Testis (tissue), 3 donors: ENCODE data around the gene TNS2. TPM values are rescaled to one million over a fixed set of nuclear protein-coding genes. Genes with fewer than 3 reads are reported as not detected.

Experiments used
- DNase-seq: peaks from one replicate; pipeline ENCODE4 v3.0.0-alpha.2; 2019
- H3K27ac ChIP-seq, 2 donors: fragments of 200-600 bp; sonication (generic); one replicate each; pipeline ENCODE4 v1.5.1; 2019
- H3K27me3 ChIP-seq: fragments of 200-600 bp; sonication (generic); one replicate; pipeline ENCODE4 v1.5.1; 2019
- H3K36me3 ChIP-seq: fragments of 200-600 bp; sonication (generic); one replicate; pipeline ENCODE4 v1.5.1; 2017; ENCODE audit warnings: low read depth; ENCODE audit errors: missing control alignments
- H3K4me1 ChIP-seq: fragments of 200-600 bp; sonication (generic); one replicate; pipeline ENCODE4 v1.5.1; 2019
- H3K4me3 ChIP-seq, 2 donors: fragments of 200-600 bp; sonication (generic); one replicate each; pipeline ENCODE4 v1.5.1; 2017 to 2019
- H3K9me3 ChIP-seq: fragments of 200-600 bp; sonication (generic); one replicate; pipeline ENCODE4 v1.5.1; 2017
- POLR2A ChIP-seq: fragments of 450-650 bp; IDR thresholded peaks from one replicate; pipeline ENCODE4 v1.6.1; 2017; ENCODE audit warnings: antibody characterized with exemption, mild to moderate bottlenecking, moderate library complexity
- WGBS, 2 donors: methylation state at CpG; one replicate each; pipeline ENCODE4 v1.1.5; 2018; 5-methylcytosine and 5-hydroxymethylcytosine counted together
- intact Hi-C: fragments of 100-400 bp; cut with DNase I; formaldehyde crosslinking; loops from one replicate; pipeline ENCODE4 v1.15.1; 2023; ENCODE audit warnings: low total_unique reads
- polyA plus RNA-seq: library from polyadenylated mRNA; stranded (reverse); fragments of 350-450 nt; fragmentation: Illumina TruSeq; extraction: RNeasy Lipid Tissue Mini Kit (QIAGEN cat#74804); gene quantifications from one replicate; pipeline ENCODE4 v1.2.3, GENCODE V29; 2014; ENCODE audit warnings: low read depth, low replicate concordance; ENCODE audit not compliant: insufficient read depth
- total RNA-seq, 2 donors: library from RNA; depleted of rRNA; stranded (reverse); fragments of >200 nt; gene quantifications; one replicate each; pipeline ENCODE4 v1.2.3, GENCODE V29; 2016
- TF ChIP-seq, protein P1 (sequence below), 3 experiments: fragments of 450-650 bp in 2 of 3; fragments of 200-600 bp in 1 of 3; sonication (generic) in 1 of 3; IDR thresholded peaks; one replicate each; pipeline ENCODE4 v1.5.1; 2016 to 2019; ENCODE audit warnings: antibody characterized with exemption in 3 of 3, mild to moderate bottlenecking in 2 of 3, moderate library complexity in 1 of 3

The TNS2 gene
- total and polyA plus RNA-seq, 3 donors from 2014 or later = 47.0 to 138 (median 108) TPM

DNA sequence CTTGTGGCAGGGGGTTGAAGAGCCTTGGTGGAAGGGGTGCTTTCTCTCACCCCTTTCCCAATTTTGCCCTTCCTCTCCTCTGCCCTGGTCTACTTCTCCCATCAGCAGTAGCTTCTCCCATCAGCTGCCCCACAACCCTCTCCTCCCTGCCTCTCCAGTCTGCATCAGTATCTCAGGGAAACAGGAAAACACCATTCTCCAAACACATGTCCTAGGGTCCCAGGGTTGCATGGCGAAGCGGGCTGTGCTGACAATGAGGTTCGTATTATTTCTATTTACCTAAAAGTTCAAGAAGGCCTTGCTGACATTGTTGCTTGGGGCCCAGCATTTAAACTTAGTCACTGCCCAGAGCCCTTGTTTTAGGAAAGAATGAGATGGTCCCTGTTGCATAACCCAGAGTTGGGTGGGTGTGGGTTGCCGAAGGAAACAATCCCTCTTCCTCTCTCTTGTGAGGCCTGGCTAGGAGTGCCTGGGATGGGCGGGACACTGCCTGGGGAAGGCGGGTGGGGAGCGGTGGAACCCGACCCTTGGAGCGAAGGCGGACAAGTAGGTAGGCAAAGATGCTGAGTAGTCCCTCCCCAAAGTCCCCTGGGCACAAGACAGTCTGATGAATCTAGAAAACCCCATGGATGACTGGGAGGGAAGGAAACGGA lies 46.4 kb downstream of the TNS2 start:
- 21 to 26% methylated on average over 11 of the region's 11 CpGs for WGBS, 2 donors
- no peaks in the 10 kb centered on the region for H3K27me3 ChIP-seq
- H3K36me3 ChIP-seq = no peaks in the 10 kb centered on the region
- H3K4me1 ChIP-seq = peaks cover 12% of the 10 kb centered on the region
- peak; percentile 78 for DNase-seq
- H3K27ac ChIP-seq = peak overlapping the region; percentile 45 to 87
- intact Hi-C loops = loop anchor here (2.0 kb wide), 1 partner anchor 25 kb away; no protein-coding TSS in a partner anchor
- TF ChIP-seq, protein P1, sequence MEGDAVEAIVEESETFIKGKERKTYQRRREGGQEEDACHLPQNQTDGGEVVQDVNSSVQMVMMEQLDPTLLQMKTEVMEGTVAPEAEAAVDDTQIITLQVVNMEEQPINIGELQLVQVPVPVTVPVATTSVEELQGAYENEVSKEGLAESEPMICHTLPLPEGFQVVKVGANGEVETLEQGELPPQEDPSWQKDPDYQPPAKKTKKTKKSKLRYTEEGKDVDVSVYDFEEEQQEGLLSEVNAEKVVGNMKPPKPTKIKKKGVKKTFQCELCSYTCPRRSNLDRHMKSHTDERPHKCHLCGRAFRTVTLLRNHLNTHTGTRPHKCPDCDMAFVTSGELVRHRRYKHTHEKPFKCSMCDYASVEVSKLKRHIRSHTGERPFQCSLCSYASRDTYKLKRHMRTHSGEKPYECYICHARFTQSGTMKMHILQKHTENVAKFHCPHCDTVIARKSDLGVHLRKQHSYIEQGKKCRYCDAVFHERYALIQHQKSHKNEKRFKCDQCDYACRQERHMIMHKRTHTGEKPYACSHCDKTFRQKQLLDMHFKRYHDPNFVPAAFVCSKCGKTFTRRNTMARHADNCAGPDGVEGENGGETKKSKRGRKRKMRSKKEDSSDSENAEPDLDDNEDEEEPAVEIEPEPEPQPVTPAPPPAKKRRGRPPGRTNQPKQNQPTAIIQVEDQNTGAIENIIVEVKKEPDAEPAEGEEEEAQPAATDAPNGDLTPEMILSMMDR (IDR thresholded peaks at IDR 0.05) = no peak
- no peak for TF ChIP-seq POLR2A
- peak overlapping the region in 1 of 2 donors; percentile 65 for H3K4me3 ChIP-seq
- no peaks in the 10 kb centered on the region for H3K9me3 ChIP-seq

DNA sequence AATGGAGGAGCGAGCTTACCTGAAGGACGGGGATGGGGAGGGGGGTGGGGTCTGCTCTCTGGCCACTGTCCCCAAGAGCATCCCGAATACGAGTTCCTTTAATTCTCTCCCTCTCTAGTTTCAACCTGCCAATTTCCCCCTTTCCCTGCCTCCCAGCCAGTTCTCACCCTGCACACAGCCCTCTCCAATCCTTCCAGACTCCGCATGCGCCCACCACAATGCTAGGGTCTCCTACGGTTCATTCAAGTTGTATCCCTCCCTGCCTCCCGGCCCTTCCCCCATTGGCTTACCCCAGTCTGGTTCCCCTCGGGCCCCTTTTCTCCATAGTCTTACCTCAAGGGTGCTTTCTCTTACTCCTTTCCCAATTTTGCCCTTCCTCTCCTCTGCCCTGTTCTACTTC lies 46.9 kb downstream of the TNS2 start:
- Histone ChIP-seq H3K36me3 (no peaks in the 10 kb centered on the region), H3K27me3 (no peaks in the 10 kb centered on the region), H3K4me1 (peaks cover 12% of the 10 kb centered on the region), H3K27ac (peak overlapping the region; percentile 45 to 87), H3K4me3 (peak overlapping the region; percentile 64 to 65), H3K9me3 (no peaks in the 10 kb centered on the region)
- no peak for TF ChIP-seq POLR2A
- TF ChIP-seq, protein P1 (IDR thresholded peaks at IDR 0.05) = no peak
- intact Hi-C loops = loop anchor here (2.0 kb wide), 1 partner anchor 26 kb away; no protein-coding TSS in a partner anchor
- 13 to 14% methylated on average over 9 of the region's 9 CpGs for WGBS, 2 donors
- no peak for DNase-seq

DNA sequence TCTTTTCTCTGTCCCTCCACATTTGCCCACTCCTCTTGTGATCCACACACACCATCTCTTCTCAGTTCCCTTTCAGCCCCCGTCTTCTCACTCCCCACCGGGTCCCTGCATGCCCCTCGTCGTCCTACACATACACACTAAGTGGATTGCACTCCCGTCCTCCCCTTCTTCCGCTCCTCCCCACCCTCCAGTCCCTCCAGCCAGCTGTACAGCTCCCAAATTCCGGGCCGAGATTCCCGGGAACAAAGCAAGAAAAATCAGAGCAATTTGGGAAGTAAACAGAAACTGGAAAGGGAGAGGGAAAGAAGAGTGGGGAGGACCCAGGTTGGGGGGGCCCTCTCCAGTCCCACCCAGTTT lies 47.3 kb downstream of the TNS2 start:
- Histone ChIP-seq H3K27me3 (no peaks in the 10 kb centered on the region), H3K4me1 (peaks cover 12% of the 10 kb centered on the region), H3K9me3 (no peaks in the 10 kb centered on the region), H3K36me3 (no peaks in the 10 kb centered on the region), H3K27ac (peak overlapping the region; percentile 45 to 87), H3K4me3 (peak overlapping the region; percentile 64 to 65)
- WGBS, 2 donors = 1 to 4% methylated on average over 9 of the region's 9 CpGs
- intact Hi-C loops = loop anchor here (2.0 kb wide), 1 partner anchor 26 kb away; no protein-coding TSS in a partner anchor
- peak; percentile 40 for DNase-seq
- no peak for TF ChIP-seq POLR2A
- TF ChIP-seq, protein P1 (IDR thresholded peaks at IDR 0.05) = no peak

DNA sequence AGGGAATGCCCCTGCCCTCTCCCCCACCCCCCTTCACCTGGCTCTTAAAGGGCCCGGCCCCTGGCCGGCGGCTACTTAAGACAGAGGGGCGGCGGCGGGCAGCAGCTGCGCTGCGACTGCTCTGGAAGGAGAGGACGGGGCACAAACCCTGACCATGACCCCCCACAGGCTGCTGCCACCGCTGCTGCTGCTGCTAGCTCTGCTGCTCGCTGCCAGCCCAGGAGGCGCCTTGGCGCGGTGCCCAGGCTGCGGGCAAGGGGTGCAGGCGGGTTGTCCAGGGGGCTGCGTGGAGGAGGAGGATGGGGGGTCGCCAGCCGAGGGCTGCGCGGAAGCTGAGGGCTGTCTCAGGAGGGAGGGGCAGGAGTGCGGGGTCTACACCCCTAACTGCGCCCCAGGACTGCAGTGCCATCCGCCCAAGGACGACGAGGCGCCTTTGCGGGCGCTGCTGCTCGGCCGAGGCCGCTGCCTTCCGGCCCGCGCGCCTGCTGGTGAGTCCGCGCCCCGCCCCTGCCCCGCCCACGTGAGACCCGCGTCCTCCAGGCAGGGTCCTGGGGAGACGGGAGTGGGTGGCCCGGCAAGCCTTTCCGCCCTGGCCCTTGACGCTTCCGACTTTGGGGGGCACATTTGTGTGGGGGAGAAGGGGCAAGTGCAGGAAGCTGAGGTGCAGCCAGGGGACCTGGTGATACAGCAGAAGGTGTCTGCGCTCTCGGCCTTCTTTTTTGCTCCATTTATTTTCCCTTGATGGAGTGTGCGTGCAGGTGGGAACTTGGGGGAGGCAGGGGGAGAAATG lies 47.9 kb downstream of the TNS2 start, which contains the start of gene IGFBP6:
Gene IGFBP6 (plus strand): TSS at position 104 of the 790 bp plus-strand sequence. CDS start 51 bp downstream, at position 155.
- Histone ChIP-seq H3K9me3 (no peaks in the 10 kb centered on the region), H3K4me1 (peaks cover 12% of the 10 kb centered on the region), H3K27me3 (no peaks in the 10 kb centered on the region), H3K27ac (peak within 1 kb of the TSS; percentile 45 to 87), H3K36me3 (no peaks in the 10 kb centered on the region), H3K4me3 (peak within 1 kb of the TSS; percentile 64 to 65)
- DNase-seq = peak; percentile 67
- TF ChIP-seq, protein P1 (IDR thresholded peaks at IDR 0.05) = peak in 1 of 3 experiments; percentile 38
- no peak for TF ChIP-seq POLR2A
- 1 to 3% methylated on average over 6 to 49 of the region's 51 CpGs for WGBS, 2 donors
- intact Hi-C loops = loop anchor here (2.0 kb wide), 1 partner anchor 27 kb away; no protein-coding TSS in a partner anchor
